ENCODE results near the gene TXNRD2.
"Not testable (repeated sequence)": the region's sequence is repeated elsewhere in the genome, so short reads cannot be mapped to it uniquely, and the experiment has no call there.

The TXNRD2 gene

DNA sequence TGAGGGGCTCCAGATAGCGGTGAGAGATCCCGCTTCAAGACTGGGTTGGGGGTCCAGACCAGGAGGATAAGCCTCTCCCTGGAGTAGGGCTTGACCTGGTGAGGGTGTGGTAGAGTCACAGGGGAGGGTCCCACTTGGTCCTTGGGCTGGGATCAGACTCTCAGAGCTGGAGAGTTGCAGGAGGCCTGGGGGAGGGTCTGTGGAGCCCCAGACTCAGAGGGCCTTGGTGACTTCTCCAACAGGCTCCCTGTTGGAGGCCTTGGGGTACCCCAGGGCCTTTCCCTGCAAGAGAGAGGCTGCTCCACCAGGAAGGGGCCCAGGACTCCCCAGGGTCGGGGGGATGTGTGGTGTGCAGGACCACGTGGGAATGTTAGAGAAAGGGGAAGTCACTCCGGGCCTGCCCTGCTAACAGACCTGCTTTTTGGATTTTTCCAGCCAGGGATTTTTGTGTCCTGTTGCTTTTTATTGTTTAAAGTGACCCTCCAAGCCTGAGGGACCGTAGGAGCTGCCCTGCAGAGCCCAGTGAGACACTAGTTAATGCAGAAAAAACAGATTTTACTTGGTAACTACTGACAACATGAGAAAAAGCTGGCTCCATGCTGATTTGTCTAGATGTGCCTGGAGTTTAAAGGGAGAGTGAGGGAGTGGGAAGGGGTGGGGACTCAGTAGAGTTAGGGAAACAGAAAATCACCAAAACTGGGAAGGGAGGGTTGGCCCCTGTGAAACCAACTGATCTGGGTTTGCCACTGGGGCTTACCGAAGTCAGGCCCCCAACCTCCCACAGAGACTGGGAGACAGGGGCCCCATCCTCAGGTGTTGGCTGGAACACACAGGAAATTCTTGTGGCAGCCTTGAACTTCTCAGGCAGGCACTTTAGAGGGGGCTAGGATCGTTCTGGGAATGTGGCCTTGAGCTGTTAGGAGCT lies 801 bp upstream of the TXNRD2 start:
- no peak for DNase-seq

DNA sequence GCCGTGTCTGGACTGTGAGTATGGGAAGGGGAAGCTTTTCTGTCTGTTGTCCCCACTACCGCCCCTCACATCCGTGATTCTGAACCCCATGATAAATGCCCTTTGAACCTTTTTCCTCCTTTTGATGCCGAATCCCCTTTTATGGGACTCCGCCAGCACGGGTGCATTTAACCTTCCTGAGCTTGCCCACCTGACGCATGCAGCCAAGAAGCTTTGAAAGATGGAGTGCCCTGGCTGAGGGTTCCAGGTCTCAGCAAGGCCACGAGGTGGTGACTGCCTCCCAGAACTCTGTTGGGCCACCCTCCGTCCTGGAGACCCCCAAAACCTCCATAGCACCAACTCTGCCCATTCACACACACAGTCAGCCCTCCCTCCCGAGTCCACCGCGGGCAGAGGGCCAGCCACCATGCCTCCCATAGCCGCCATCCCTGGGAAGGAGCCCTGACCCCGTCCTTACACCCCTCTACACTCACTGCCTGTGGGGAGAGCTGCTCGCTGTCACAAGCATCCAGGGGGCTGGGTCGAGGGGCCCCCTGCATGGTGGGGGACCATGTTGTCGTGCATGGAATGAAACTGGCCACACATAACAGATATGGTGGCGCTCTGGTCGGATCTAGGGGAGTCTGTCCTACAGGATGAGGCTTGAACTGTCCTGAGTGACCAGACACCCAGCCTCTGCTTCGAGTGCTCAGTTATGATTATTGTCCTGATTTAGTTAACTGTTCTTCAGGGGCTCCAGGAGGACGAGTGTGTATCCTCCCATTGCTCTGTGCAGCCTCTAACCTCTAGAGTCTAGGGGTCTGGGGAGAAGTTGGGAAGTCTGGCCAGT lies 868 bp downstream of the TXNRD2 start:
- DNase-seq = no peak

DNA sequence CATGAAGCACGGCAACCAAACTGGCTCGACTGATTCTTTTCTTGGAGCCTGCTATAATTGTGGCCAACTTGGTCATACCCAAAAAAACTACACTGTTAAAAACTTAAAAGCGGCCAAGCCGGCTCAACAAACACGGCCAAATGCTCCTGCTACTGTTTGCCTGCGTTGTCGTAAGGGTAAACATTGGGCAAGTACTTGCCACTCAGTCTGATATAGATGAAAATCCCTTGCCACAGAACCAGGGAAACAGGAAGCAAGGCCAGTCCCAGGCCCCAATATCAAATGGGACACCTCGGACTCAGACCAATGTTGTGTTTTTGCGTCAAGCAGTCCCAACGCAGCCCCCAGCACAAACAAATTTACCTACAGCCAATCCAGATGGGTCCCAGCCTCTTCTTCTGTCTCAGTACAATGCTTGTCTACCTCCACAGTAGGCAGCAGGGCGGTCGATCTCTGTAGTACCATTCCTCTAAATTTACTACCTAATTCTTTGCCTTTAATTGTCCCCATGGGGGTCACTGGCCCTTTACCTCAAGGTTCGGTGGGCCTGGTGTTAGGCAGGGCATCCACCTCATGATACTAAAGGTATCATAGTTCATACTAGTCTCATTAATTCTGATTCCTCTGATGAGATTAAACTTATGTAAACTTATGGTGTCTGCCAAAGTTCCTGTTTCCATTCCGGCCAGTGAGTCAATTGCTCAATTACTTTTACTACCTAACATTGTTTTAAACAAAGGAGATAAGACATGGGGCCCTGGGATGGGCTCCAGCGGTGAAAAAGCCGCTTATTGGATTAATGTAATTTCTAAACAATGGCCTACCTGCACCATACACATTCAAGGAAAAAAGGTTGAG lies 3.8 kb downstream of the TXNRD2 start:
- no peak for DNase-seq

DNA sequence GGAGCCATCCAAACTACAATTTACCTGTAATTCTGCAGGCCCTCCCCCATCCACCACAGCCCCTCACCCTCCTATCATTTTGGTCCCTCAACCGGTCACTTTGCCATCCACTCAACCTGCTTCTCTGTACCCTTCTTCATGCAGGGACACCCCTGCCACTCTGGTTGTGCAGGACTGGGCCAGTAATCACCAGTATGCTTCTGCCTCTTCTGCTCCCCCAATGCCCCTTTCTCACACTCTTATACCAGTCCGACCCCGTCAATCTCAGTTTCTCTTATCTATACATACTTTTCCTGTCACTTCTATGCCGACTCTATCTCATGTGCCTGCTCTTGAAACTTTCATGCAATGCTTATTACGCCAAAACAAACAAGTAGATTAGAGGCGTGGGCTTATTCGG lies 5.1 kb downstream of the TXNRD2 start:
- no peak for DNase-seq

DNA sequence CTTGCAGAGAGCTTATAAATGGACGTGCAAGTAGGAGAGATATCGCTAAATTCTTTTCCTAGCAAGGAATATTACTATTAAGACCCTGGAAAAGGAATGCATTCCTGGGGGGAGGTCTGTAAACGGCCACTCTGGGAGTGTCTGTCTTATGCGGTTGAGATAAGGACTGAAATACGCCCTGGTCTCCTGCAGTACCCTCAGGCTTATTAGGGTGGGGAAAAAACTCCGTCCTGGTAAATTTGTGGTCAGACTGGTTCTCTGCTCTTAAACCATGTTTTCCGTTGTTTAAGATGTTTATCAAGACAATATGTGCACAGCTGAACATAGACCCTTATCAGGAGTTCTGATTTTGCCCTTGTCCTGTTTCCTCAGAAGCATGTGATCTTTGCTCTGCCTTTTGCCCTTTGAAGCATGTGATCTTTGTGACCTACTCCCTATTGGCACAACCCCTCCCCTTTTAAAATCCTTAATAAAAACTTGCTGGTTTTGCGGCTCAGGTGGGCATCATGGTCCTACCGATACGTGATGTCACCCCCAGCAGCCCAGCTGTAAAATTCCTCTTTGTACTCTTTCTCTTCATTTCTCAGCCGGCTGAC lies 6.4 kb downstream of the TXNRD2 start:
- DNase-seq = not testable (repeated sequence)

DNA sequence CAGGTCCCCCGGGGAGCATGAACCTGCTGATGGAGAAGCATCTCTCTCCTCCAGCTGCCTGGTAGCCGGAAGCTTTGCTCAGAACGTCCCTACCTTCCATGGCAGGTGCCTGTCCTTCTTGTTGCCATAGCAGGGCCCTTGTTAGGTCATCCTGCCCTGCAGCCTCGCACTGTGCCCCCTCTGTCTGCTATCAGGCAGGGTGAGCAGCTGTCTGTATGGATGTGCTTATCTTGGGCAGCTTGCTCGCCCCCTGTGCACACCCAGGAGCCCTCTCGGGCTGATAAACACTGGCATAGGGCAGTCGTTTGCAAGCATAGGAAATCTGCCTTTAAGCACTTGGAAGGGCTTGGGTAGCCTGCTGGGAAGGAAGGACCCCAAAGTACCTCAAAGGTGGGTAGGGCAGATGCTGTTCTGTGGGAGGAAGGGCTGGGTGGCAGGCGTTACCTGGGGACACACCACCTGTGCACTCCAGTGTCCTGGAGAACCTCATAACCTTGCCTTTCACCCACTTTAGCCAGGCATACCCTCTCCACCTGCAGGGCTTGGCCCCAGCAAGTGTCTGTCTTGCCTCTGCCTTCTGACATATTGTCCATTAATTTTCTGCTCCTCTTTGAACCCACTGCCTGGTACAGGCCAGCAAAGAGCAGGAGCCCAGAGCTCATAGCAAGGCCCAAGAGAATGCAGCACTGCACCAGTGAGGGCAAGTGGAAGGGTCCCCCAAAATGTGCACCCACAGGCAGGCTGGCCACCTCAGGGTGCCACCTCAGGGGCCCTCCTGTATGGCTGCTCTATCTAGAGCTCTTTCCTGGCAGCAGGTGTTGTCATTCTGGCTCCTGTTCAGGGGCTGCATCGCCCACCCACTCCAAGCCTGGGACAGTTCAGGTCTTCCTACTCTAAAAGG lies 8.0 kb downstream of the TXNRD2 start:
- DNase-seq = no peak

DNA sequence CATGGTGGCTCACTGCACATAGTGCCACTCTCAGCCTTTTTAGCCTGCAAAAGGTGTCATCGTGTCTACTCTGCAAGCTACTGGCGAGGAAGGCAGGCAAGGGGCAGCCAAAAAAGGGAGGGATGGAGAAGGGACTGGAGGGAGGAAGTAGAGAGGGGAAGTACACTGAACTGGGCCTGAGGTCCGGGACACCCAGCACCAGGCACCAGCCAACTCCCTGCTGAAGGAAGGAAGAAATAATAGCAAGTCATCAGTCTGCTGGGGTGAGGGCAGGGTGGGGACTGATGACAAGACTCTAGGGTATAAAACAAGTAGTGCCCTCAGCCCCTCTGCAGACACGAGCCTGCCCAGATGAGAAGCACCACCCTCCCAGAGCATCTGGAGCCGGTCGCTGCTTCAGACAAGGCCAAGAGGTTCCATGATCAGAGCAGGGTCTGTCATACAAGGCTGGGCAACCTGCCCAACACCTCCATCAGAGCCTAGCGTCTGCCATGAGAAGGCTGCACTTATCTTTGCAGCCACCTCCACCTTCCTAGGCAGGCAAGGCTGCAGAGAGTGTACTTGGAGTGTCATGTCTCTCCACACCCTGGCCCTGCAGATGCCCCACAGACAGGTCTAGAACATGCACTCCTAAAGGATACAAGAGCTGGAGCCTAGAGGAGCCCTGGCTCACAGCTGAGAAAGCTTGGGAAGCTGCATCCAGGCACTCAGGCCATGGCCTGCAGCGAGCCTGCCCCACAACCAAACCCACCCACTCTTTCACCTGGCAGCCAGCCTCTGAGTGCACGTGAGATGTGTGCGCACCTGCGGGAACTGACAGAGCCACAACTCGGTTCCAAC lies 9.0 kb downstream of the TXNRD2 start:
- no peak for DNase-seq

DNA sequence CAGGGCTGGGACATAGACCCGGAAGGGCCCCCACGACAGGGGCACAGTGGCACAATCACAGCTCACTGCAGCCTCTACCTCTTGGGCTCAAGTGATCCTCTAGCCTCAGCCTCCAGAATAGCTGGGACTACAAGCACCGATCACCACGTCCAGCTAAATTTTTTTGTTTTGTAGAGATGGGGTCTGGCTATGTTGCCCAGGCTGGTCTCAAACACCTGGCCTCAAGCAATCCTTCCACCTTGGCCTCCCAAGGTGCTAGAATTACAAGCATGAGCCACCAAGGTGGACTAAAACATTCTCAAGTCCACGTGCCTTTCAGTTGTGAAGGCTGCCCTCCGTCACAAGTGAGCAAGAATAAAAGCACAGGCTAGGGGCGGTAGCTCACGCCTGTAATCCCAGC lies 10.1 kb downstream of the TXNRD2 start:
- no peak for DNase-seq

DNA sequence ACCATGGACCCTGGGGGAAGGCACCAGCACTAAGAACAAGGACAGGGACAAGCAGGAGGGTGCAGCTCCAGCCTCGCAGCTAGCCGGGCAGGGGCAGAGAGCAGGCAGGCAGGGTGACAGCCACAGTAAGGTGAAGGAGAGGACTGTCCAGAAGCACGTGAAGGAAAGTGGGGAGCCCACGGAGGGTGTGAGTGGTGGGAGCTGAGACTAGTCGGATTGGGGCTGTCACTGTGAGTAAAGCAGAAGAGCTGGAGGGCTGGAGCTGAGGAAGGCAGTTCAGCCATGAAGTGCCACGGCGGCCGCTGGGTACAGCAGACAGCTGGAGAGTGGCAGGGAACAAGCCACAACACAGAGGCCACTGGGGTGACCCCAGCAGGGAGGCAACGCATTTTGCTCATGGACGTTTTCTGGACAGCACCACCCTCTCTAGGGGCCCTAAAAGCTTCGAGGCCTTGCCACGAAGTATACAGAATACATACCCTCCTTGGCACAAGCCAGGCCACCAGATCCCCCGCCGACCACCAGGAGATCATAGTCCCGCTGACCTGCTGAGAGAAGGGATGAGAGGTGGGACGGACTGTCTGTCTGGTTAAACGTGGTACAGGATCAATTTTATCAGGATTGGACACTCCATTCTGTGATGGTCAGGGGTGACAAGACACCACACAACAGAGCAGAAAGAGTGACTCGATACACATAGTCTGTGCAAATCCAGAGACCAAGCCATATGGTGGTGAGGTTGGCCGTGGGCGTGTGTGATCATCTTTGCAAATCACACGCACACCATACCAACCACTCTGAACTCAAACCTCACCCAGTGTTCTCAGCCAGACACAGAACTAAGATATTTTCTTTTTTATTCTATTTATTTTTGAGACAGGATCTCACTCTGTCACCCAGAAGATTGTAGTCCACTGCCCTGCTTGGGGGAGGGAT lies 10.8 kb downstream of the TXNRD2 start:
- DNase-seq = no peak

DNA sequence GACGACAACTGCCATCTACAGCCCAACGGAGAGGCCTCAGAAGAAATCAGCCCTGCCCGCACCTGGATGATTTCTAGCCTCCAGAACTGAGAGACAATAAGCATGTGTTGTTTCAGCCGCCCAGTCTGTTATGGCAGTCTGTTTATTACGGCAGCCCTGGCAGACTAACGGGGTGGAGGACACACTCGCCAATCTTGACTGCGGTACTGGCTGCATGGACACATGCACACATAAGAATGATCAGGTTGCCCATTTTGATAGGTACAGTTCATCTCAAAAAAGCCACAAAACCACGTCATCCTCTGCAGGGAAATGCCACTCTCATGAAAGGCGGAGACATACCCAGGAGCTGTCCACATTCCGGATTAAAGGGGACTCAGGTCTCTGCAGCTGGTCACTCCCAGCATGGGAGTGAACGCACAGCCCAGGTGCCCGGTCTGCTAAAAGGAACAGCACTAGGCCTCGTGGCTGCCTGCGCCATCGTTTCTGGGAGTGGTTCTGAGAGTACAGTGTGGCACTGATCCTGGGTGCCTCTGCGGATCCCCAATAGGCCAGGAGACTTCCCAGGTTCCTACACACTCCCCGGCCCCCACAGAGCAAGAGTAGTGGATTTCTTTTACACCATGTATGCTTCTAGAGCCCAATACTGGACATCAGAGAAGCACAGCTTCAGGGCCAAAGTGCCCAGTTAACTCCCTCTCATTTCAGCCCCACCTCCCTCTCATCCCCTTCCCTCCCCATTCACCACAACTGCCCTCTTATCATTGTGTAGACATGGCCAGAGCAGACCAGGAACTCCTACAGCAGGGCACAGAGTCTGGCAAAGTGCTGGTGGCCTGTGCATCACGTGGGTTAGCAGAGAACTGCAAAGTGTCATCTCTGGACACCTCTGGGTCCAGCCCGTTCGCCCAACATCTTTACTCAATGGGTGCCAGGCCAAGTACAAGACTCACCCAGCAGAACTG lies 11.8 kb downstream of the TXNRD2 start:
- no peak for DNase-seq

DNA sequence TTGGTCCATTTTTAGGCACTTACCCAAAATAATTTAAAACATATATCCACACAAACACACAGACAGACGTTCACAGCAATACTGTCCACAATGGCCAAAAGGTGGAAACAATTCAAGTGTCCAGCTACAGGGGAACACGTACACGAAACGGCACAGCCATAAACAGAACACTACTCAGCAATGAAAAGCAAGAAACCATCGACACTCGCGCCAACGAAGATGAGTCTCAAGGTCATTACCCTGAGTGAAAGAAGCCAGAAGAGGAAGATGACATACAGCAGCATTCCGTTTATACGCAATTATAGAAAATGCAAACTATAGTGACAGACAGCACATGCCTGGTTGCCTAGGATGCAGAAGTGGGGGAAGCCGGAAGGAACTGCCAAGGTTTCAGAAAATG lies 13.4 kb downstream of the TXNRD2 start:
- no peak for DNase-seq

DNA sequence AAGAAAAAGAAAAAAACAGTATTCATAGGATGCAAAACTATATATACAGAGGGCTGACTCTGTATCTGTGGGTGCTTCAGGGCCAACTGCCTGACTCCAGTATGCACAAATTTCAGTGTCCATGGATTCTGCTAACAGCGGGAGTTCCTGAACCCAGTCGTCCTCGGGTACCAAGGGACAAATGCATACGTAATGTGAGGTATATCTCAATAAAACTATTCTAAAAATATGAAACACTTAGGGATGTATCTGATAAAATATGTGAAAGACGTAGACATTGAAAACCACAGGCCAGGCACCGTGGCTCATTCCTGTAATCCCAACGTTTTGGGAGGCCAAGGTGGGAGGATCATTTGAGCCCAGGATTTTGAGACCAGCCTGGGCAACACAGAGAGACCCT lies 13.9 kb downstream of the TXNRD2 start:
- DNase-seq = no peak

DNA sequence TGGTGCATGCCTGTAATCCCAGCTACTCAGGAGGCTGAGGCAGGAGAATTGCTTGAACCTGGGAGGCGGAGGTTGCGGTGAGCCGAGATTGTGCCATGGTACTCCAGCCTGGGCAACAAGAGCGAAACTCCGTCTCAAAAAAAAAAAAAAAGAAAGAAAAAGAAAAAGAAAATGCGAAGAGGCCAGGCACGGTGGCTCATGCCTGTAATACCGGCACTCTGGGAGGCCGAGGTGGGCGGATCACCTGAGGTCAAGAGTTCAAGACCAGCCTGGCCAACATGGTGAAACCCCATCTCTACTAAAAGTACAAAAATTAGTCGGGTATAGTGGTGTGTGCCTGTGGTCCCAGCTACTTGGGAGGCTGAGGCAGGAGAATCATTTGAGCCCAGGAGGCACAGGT lies 15.6 kb downstream of the TXNRD2 start:
- DNase-seq = not testable (repeated sequence)

DNA sequence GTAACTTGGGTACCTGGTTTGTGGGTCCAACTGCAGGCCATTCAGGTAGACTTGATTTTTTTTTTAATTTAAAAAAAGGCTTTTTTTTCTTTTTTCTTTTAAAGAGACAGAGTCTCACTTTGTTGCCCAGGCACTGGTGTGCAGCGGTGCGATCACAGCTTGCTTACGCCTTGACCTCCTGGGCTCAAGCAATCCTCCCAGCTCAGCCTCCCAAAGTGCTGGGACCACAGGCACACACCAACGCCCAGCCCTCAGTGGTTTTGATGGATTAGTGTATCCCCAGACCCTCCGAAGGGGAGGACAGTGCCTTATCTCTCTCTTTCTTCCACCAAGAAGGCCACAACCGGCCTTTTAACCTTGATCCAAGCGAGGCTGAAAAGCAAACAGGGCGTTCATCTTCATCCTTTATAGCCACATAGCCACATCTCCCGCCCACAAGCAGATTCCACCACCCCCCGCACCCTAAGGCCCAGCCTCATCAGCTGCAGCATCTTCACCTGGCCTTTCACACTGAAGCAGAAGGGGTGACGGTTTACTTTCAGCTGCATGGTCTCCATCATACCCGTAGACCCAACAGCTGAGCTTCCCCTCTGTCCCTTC lies 17.6 kb downstream of the TXNRD2 start:
- no peak for DNase-seq

DNA sequence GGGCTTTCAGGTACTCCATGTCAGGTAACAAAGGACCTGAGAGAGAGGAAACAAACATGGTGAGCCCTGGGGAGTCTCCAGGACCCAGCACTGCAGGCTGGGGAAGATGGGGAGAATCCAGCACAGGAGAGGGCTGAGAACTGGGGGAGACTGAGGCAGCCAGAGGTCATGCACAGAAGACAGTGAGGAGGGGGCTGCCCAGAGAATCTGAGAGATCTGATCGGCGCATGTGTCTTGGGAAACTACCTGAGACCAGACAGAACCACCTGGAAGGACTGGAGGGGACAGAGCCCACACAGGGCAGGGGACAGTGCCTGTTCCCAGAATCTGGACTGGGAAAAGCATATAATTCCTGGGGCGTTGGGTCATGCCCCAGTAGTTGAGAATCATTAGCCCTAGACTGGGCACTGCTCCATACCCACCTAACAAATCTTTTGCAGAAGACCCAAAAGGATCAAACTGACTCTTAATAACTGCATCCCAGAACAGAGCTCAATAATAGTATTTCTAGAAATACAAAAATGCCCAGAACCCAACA lies 20.0 kb downstream of the TXNRD2 start:
- DNase-seq = no peak

DNA sequence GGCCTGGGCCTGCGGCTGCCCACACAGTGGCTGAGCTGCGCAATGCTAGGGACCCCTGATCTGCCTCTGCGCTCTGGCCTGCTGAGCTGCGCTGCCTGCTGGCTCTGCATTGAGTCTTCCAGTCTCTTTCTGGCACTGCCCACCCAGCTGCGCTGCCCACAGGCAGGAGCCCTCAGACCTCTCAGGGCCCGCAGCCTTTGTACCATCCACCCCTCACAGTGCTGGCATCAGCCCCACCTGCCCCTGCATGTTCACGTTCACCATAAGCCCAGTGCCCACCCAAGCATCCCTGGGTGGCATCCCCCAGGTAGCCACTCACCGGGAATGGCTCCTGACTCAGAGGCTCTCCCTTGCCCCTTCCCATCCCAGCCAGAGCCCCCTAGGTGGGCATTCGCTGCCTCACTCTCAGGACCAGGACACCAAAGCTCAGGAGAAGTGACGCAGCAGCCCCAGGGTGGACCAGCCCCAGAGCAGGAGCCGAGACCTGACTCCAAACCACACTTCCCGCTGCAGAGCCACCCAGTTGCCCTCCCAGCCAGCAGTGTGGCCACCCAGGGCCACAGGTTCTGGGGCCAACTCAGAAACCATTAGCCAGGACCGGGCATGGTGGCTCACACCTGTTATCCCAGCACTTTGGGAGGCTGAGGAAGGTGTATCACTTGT lies 21.8 kb downstream of the TXNRD2 start:
- DNase-seq = no peak

Data from CD4-positive, alpha-beta T cell treated with Interleukin-21 for 1 hour (primary cell).